GM21390 (cell line): ENCODE data around the gene LRRC41.
"Not testable (repeated sequence)": the region's sequence is repeated elsewhere in the genome, so short reads cannot be mapped to it uniquely, and the experiment has no call there.

Experiments
- ATAC-seq: cut with Tn5 transposase; IDR thresholded peaks from one replicate; pipeline ENCODE4 v1.9.1; 2021; ENCODE audit not compliant: unreplicated experiment

The LRRC41 gene, protein sequence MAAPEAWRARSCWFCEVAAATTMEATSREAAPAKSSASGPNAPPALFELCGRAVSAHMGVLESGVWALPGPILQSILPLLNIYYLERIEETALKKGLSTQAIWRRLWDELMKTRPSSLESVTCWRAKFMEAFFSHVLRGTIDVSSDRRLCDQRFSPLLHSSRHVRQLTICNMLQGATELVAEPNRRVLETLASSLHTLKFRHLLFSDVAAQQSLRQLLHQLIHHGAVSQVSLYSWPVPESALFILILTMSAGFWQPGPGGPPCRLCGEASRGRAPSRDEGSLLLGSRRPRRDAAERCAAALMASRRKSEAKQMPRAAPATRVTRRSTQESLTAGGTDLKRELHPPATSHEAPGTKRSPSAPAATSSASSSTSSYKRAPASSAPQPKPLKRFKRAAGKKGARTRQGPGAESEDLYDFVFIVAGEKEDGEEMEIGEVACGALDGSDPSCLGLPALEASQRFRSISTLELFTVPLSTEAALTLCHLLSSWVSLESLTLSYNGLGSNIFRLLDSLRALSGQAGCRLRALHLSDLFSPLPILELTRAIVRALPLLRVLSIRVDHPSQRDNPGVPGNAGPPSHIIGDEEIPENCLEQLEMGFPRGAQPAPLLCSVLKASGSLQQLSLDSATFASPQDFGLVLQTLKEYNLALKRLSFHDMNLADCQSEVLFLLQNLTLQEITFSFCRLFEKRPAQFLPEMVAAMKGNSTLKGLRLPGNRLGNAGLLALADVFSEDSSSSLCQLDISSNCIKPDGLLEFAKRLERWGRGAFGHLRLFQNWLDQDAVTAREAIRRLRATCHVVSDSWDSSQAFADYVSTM

DNA sequence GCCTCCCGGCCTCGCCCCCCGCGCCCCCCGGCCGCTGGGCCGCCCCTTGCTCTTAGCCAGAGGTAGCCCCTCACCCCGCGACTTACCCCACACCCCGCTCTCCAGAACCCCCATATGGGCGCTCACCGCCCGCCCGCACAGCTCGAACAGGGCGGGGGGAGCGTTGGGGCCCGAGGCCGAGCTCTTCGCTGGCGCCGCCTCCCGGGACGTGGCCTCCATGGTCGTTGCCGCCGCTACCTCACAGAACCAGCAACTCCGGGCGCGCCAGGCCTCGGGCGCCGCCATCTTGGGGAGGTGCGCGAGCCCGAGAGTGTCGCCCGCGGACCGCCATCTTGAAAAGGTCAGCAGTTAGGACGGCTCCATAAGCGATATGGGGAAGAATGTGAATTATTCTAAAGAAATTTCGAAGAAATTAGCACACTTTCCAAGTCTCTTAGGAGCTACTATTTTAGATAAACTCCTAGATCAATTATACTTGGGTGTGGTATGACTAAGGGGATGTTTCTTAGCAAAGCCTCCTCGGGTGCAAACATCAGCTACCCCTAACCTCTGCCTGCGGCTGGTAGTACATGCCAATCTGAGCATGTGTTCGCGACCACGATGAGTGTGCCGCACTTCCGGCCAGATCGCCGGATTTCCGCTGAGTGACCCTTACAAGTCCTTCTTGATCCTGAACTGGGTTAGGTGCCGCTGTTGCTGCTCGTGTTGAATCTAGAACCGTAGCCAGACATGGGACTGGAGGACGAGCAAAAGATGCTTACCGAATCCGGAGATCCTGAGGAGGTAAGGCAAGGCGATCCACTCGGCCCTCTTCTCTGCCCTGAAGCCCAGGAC lies at the start of gene LRRC41, which contains the start of gene UQCRH:
TSS of gene LRRC41 (minus strand) at position 579 of the 834 bp plus-strand sequence. CDS start at position 285, 294 bp downstream.
TSS of gene UQCRH (plus strand) at position 661 of the 834 bp plus-strand sequence. CDS start at position 730, 69 bp downstream.
- ATAC-seq, result peak; percentile 68

DNA sequence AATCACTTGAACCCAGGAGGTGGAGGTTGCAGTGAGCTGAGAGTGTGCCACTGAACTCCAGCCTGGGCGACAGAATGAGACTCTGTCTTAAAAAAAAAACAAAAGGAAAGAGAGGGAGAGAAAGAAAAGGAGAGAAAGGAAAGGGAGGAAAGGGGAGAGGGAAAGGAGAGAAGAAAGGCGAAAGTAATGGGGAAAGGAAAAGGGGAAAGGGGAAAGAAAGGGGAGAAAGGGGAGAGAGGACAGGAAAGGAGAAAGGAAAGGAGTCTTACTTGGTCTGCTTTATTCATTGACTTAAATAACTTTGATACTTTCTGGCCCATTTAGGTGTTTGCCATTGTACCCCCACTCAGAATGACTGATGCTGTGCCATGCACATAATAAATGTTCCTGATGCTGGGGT lies 48.9 kb upstream of the LRRC41 start:
- no peak for ATAC-seq

DNA sequence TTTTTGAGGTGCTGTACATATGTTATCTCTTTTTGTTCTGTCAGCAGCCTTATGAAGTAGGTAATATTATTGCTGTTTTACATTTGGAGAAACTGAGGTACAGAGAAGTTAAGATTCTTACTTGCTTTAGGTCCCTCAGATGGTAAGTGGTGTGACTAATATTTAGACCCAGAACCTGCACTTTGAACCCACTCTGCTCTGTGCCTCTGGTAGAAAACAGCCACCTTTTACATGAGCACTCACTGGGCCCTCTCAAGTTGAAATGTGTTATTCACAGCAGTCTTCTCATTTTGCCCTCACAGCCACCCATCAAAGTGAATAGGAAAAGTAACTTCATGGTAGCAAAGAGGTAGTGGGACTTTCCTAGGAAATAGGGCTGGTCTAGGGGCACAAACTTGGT lies 41.9 kb upstream of the LRRC41 start:
- ATAC-seq, result no peak

DNA sequence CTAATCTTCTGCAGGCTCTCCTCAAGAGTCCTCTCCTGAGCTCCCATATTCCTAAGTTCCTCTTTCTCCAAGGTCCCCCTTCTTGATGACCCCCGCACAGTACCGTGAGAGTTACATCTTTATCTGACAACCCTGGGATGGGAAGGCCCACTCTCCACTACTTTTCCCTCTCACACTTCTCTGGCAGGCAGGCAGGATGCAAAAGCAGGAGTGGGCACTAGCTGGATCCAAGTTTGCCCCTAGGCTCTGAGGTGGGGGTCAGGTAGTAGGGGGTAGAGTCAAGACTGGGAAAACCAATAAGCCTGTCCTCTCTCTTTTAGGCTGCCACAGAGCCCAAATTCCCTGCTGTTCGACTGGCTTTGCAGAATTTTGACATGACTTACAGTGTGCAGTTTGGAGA lies 41.1 kb upstream of the LRRC41 start:
- no peak for ATAC-seq

- ATAC-seq, result no peak
Measured at GRCh38 chr1:46343705-46344104, 40.3 kb upstream of the LRRC41 start.

GRCh38 chr1:46343351-46343695 lies 39.9 kb upstream of the LRRC41 start:
- ATAC-seq, result no peak

DNA sequence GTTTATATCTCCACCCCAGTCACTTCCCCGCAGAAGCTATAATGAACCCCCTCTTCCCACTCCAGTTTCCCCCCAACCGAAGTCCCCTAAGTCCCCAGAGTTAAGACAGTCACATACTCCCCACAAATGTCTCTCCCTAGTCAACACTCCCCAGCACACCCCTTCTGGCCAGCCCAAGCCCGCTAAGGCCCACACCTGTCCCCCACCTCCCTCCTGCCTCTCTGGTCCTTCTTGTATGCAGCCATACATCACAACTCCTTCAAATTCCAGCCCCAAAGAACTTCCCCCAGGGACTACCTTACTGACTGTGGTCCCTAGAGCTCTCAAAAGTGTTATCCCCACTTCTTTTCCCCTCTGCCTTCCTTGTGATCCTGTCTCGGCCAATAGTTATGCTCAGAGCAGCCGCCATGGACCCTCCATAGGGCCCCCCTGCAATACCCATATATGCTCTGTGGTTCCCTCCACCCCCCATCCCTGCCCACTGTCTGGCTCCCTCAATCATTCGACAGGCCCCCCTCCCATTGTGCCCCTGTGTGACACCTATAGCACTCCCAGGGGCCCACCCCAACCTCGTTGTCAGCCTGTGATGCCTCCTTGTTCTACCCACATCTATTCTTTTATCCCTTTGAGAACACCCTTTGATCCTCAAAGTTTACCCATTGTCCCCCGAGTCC lies 39.4 kb upstream of the LRRC41 start:
- ATAC-seq, result no peak

GRCh38 chr1:46342084-46342656 lies 38.8 kb upstream of the LRRC41 start:
- peak; percentile 34 for ATAC-seq

GRCh38 chr1:46341222-46342083 lies 38.0 kb upstream of the LRRC41 start:
- ATAC-seq, result no peak

GRCh38 chr1:46340404-46341221 lies 37.2 kb upstream of the LRRC41 start, which contains the start of gene NSUN4:
Gene NSUN4, plus strand, starts transcription at chr1:46340807. Its CDS starts 20 bp downstream, at chr1:46340827.
- ATAC-seq, result peak; percentile 84

DNA sequence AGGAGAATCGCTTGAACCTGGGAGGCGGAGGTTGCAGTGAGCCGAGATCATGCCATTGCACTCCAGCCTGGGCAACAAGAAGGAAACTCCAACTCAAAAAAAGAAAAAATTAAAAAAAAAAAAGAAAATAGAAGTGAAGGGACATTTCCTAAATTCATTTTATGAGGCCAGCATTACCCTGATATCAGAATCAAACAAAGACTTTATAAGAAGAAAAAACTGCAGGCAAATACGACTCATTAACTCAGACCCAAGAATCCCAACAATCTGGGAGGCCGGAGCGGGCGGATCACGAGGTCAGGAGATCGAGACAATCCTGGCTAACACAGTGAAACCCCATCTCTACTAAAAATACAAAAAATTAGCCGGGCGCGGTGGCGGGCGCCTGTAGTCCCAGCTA lies 34.0 kb upstream of the LRRC41 start:
- not testable (repeated sequence) for ATAC-seq

- ATAC-seq, result no peak
Measured at GRCh38 chr1:46335081-46335480, 31.7 kb upstream of the LRRC41 start.

DNA sequence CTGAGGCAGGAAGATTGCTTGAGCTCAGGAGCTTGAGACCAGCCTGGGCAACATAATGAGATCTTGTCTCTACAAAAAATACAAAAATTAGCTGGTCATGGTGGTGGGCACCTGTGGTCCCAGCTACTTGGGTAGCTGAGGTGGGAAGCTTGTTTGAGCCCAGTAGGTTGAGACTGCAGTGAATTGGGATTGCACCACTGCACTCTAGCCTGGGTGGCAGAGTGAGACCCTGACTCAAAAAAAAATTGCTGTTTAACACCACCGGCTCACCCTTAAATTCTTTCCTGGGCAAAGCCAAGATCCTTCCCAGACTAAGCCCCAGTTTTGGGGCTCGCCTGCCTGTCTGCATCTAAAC lies 30.6 kb upstream of the LRRC41 start:
- ATAC-seq, result no peak

- ATAC-seq, result peak; percentile 49
Measured at GRCh38 chr1:46333300-46334029, 30.0 kb upstream of the LRRC41 start.

DNA sequence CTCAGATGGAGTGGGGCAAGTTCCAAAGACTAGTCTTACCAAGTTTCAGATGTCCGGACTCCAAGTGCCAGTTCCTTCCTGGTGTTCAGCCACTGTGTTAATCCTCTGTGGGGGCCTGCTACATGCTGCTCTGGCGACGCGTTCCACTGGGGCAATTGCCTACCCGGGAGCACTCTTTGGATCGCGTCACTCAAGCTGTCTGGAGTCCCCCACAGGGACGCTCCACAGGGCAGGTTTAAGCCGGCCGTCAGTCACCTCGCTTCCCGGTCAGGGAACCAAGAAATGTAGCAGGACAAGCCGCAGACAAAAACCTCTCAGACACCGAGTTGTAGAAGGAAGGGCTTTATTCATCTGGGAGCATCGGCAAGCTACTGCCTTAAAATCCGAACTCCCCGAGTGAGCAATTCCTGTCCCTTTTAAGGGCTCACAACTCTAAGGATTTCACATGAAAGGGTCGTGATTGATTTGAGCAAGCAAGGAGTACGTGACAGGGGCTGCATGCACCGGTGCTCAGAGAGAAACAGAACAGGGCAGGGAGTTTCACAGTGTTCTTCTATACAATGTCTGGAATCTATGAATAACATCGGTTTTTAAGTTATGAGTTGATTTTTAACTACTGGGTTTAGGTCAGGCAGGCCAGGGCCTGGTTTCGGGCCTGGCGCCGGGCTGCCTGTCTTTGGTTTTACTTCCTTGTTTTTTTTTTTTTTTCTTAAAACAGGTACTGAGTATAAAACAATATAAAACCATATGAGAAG lies 28.5 kb upstream of the LRRC41 start:
- ATAC-seq, result not testable (repeated sequence)

DNA sequence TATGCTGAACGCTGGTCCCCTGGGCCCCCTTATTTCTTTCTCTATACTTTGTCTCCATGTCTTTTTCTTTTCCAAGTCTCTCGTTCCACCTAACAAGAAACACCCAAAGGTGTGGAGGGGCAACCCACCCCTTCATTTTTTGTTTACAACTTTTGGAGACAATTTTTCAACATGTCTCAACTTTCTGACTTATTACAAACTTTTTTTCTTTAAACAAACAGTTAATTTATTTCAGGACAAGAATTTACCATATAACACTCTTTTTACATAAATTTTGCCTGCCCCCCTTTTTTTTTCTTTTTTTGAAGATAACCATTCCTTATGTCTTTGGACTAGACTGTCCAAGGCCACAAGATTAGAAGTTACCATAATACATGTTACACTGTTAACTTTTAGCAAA lies 27.0 kb upstream of the LRRC41 start:
- ATAC-seq, result not testable (repeated sequence)

GRCh38 chr1:46329807-46330206 lies 26.4 kb upstream of the LRRC41 start:
- ATAC-seq, result not testable (repeated sequence)
